GM13977 (cell line): Measurements from ENCODE around the gene CAMTA1.

Source experiments
- DNase-seq: peaks from one replicate; pipeline ENCODE4 v3.0.0; 2012; ENCODE audit warnings: low spot score
- in situ Hi-C: fragments of 300-500 bp; cut with MboI; formaldehyde crosslinking; loops from one replicate; pipeline ENCODE4 v1.12.0; 2022; ENCODE audit warnings: low sequenced_read_pairs, low pct_unique_long_range_greater_than_20kb, mixed read lengths, inconsistent platforms; ENCODE audit not compliant: unreplicated experiment
- TF ChIP-seq, protein P1 (sequence below): IDR thresholded peaks from 2 replicates; pipeline ENCODE4 v1.5.1; 2012; ENCODE audit warnings: mild to moderate bottlenecking, control low read depth; ENCODE audit not compliant: insufficient read depth; ENCODE audit errors: extremely low read depth, missing control alignments

Gene CAMTA1

DNA sequence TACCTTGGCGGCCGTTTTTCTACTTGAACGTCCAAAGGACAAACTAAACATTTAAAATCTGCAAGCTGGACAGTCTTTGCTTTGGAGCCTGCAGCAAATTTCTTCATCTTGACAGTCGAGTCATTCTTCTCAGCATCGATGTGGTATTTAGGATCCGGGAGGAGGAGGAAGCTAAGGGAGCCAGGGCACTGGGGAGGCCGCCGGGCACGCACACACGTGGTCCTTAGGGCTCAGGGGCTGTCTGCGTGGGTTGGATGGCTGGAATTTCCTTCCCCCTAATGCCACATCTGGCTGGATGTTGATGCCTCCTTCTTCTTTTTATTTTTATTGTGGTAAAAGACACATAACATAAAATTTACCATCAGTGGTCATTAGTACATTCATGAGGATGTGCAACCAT lies 300.9 kb downstream of the CAMTA1 start:
- in situ Hi-C loops: no loop called here
- DNase-seq: no peak
- TF ChIP-seq, protein P1, sequence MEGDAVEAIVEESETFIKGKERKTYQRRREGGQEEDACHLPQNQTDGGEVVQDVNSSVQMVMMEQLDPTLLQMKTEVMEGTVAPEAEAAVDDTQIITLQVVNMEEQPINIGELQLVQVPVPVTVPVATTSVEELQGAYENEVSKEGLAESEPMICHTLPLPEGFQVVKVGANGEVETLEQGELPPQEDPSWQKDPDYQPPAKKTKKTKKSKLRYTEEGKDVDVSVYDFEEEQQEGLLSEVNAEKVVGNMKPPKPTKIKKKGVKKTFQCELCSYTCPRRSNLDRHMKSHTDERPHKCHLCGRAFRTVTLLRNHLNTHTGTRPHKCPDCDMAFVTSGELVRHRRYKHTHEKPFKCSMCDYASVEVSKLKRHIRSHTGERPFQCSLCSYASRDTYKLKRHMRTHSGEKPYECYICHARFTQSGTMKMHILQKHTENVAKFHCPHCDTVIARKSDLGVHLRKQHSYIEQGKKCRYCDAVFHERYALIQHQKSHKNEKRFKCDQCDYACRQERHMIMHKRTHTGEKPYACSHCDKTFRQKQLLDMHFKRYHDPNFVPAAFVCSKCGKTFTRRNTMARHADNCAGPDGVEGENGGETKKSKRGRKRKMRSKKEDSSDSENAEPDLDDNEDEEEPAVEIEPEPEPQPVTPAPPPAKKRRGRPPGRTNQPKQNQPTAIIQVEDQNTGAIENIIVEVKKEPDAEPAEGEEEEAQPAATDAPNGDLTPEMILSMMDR: no peak

DNA sequence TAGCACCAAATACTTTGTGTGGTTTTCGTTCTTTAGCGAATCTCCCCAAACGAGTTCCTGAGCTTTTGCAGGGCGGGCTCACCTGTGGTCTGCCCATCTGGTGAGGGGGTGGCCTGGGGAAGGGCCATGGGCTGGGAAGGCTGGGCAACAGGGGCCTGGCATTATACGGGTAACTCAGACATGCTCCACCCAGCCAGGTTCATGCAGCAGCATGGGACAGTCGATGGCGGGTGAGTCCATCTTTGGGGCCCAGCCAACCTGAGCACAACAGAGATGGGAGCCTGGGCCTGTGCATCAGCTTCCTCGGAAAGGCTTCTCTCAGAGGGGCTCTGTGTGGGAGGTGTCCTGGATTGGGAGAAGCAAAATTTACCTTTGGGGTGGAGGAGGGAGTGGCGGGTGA lies 302.6 kb downstream of the CAMTA1 start:
- no peak for DNase-seq
- TF ChIP-seq, protein P1: no peak
- in situ Hi-C loops: no loop called here

DNA sequence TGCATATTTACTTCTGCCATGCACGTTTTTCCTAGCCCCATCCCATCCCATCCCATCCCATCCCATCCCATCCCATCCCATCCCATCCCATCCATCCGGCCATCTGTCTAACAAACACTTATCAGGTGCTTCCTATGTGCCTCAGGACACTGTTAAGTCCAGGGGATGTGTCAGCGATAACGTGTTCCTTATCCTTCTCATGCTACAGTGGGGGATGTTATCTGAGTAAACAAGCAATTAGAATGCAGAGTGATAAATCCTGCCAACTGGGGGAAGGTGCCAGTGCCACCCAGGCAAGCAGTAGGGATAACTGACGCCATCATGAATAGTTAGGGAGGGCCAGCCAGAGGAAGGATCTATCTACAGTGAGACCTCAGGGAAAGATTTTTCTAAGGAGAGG lies 304.2 kb downstream of the CAMTA1 start:
- TF ChIP-seq, protein P1: no peak
- in situ Hi-C loops: no loop called here
- no peak for DNase-seq

- in situ Hi-C loops: no loop called here
- TF ChIP-seq, protein P1: no peak
- no peak for DNase-seq
Measured at GRCh38 chr1:7093297-7093696, 308.0 kb downstream of the CAMTA1 start.

GRCh38 chr1:7094086-7094485 lies 308.8 kb downstream of the CAMTA1 start:
- no peak for DNase-seq
- TF ChIP-seq, protein P1: no peak

GRCh38 chr1:7094509-7094908 lies 309.3 kb downstream of the CAMTA1 start:
- in situ Hi-C loops: no loop called here

More at GRCh38 chr1:7094086-7094485, 308.8 kb downstream of the CAMTA1 start:
- in situ Hi-C loops: no loop called here

More at GRCh38 chr1:7094509-7094908, 309.3 kb downstream of the CAMTA1 start:
- DNase-seq: no peak
- TF ChIP-seq, protein P1: no peak
